ENCODE measurements around the gene OMG.

OMG gene

GRCh38 chr17:31311526-31311925 lies 14.5 kb upstream of the OMG start:
- TF ChIP-seq EP300 (IDR thresholded peaks at IDR 0.05; ENCODE audit: borderline replicate concordance) (no peak), YY1 (IDR thresholded peaks at IDR 0.05; ENCODE audit: low read depth) (no peak), TAF1 (IDR thresholded peaks at IDR 0.05; ENCODE audit: low read depth) (no peak), MAX (IDR thresholded peaks at IDR 0.05) (no peak), CREB1 (IDR thresholded peaks at IDR 0.05; ENCODE audit: low read depth) (no peak)

- no peak for TF ChIP-seq FOXM1 (IDR thresholded peaks at IDR 0.05; ENCODE audit: borderline replicate concordance, low read depth)
- TF ChIP-seq USF1 (IDR thresholded peaks at IDR 0.05), result no peak
- TF ChIP-seq NFIC (IDR thresholded peaks at IDR 0.05), result no peak
- TF ChIP-seq ZBTB7A (IDR thresholded peaks at IDR 0.05; ENCODE audit: low read depth), result no peak
- TF ChIP-seq REST (IDR thresholded peaks at IDR 0.05; ENCODE audit: low read depth), result no peak
- no peak for TF ChIP-seq EGR1 (IDR thresholded peaks at IDR 0.05)
- no peak for TF ChIP-seq MAX (IDR thresholded peaks at IDR 0.05)
- TF ChIP-seq TCF12 (IDR thresholded peaks at IDR 0.05; ENCODE audit: low read depth), result no peak
- TF ChIP-seq TAF1 (IDR thresholded peaks at IDR 0.05; ENCODE audit: low read depth), result no peak
- TF ChIP-seq YY1 (IDR thresholded peaks at IDR 0.05; ENCODE audit: low read depth), result no peak
- no peak for TF ChIP-seq CREB1 (IDR thresholded peaks at IDR 0.05; ENCODE audit: low read depth)
- no peak for TF ChIP-seq CEBPB (IDR thresholded peaks at IDR 0.05)
- no peak for TF ChIP-seq TEAD4 (IDR thresholded peaks at IDR 0.05)
- no peak for TF ChIP-seq RAD21 (IDR thresholded peaks at IDR 0.05; ENCODE audit: low read depth)
- no peak for TF ChIP-seq EP300 (IDR thresholded peaks at IDR 0.05; ENCODE audit: borderline replicate concordance)
Observed at GRCh38 chr17:31310886-31311285, 13.8 kb upstream of the OMG start.

- TF ChIP-seq TAF1 (IDR thresholded peaks at IDR 0.05; ENCODE audit: low read depth), result no peak
- TF ChIP-seq CREB1 (IDR thresholded peaks at IDR 0.05; ENCODE audit: low read depth), result no peak
- TF ChIP-seq FOXM1 (IDR thresholded peaks at IDR 0.05; ENCODE audit: borderline replicate concordance, low read depth), result no peak
- no peak for TF ChIP-seq RAD21 (IDR thresholded peaks at IDR 0.05; ENCODE audit: low read depth)
- no peak for TF ChIP-seq CEBPB (IDR thresholded peaks at IDR 0.05)
Observed at GRCh38 chr17:31310260-31310659, 13.2 kb upstream of the OMG start.

GRCh38 chr17:31309556-31309955 lies 12.5 kb upstream of the OMG start:
- TF ChIP-seq ZBTB7A (IDR thresholded peaks at IDR 0.05; ENCODE audit: low read depth) (no peak), TAF1 (IDR thresholded peaks at IDR 0.05; ENCODE audit: low read depth) (no peak), USF1 (IDR thresholded peaks at IDR 0.05) (no peak), YY1 (IDR thresholded peaks at IDR 0.05; ENCODE audit: low read depth) (no peak), RAD21 (IDR thresholded peaks at IDR 0.05; ENCODE audit: low read depth) (no peak), REST (IDR thresholded peaks at IDR 0.05; ENCODE audit: low read depth) (no peak), FOXM1 (IDR thresholded peaks at IDR 0.05; ENCODE audit: borderline replicate concordance, low read depth) (no peak), TCF12 (IDR thresholded peaks at IDR 0.05; ENCODE audit: low read depth) (no peak), CREB1 (IDR thresholded peaks at IDR 0.05; ENCODE audit: low read depth) (no peak), NFIC (IDR thresholded peaks at IDR 0.05) (no peak), TEAD4 (IDR thresholded peaks at IDR 0.05) (no peak), CEBPB (IDR thresholded peaks at IDR 0.05) (no peak), EGR1 (IDR thresholded peaks at IDR 0.05) (no peak), MAX (IDR thresholded peaks at IDR 0.05) (no peak), EP300 (IDR thresholded peaks at IDR 0.05; ENCODE audit: borderline replicate concordance) (no peak)

GRCh38 chr17:31308372-31309334 lies 11.6 kb upstream of the OMG start:
- TF ChIP-seq NFIC (IDR thresholded peaks at IDR 0.05) (no peak), ZBTB7A (IDR thresholded peaks at IDR 0.05; ENCODE audit: low read depth) (no peak), TAF1 (IDR thresholded peaks at IDR 0.05; ENCODE audit: low read depth) (no peak), CEBPB (IDR thresholded peaks at IDR 0.05) (no peak), EP300 (IDR thresholded peaks at IDR 0.05; ENCODE audit: borderline replicate concordance) (no peak), MAX (IDR thresholded peaks at IDR 0.05) (no peak), RAD21 (IDR thresholded peaks at IDR 0.05; ENCODE audit: low read depth) (no peak), YY1 (IDR thresholded peaks at IDR 0.05; ENCODE audit: low read depth) (no peak), TCF12 (IDR thresholded peaks at IDR 0.05; ENCODE audit: low read depth) (no peak), USF1 (IDR thresholded peaks at IDR 0.05) (no peak), TEAD4 (IDR thresholded peaks at IDR 0.05) (no peak), FOXM1 (IDR thresholded peaks at IDR 0.05; ENCODE audit: borderline replicate concordance, low read depth) (no peak), EGR1 (IDR thresholded peaks at IDR 0.05) (no peak)
